GM21367 (cell line): ENCODE measurements around the gene ADRM1.

Source experiments
- ATAC-seq: cut with Tn5 transposase; IDR thresholded peaks from one replicate; pipeline ENCODE4 v1.9.1; 2021; ENCODE audit not compliant: unreplicated experiment

ADRM1 gene

DNA sequence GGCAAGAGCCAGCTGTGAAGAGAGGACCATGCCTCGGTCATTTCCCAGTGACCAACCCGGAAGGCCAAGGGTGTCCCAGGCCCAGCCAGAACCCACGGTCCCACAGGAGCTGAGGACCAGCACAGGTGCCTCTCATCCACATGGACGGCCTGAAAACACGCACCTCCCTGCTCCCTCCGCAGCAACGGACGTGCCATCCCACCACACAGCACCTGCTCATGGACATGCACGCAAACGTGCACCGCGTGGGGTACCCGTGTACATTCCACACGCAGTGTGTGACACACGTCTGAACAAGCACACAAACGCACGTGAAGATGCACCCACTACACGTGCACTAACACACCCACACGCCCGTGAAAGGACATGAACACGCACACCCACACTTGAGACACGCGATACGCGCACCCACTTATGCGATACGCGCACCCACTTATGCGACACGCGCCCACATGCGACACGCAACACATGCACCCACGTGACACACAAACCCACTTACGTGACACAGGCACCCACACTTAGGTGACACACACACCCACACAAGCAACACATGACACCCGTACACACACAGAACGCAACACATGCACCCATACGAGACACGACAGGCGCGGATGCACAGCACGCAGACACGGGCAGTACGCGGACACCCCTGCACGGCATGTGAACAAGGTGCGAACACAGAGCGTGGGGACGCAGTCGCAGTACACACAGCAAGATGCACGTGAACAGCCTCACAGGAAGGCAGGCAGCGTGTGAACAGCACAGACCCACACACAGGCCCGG lies 34.2 kb downstream of the ADRM1 start:
- ATAC-seq, result no peak

DNA sequence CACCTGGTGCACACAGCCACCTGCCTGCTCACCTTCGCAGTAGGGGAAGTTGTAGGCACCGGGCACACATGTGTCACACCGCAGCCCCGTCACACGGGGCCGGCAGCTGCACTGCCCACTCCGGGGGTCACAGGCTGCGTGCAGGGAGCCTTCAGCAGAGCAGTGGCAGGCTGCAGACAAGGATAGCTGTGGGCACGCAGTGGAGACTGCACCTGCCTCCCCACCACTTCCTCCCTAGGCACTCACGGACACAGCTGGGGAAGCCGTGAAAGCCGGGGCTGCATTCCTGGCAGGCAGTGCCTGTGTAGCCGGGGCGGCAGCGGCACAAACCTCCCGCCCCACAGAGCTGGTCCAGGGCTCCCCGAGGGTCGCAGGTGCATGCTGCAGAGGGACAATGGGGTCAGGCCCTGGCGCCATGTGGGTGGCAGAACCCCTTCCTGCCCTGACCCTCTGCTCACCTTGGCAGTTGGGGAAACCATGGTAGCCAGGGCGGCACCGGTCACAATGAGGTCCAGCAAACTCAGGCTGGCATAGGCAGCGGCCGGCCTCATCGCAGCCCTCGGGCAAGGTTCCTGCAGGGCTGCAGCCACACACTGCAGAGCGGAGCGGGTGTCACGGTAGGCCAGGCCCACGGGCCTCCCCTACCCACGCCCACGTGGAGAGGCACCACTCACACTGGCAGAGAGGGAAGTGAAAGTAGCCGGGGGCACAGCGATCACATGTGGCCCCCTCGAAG lies 34.9 kb downstream of the ADRM1 start:
- ATAC-seq, result no peak

DNA sequence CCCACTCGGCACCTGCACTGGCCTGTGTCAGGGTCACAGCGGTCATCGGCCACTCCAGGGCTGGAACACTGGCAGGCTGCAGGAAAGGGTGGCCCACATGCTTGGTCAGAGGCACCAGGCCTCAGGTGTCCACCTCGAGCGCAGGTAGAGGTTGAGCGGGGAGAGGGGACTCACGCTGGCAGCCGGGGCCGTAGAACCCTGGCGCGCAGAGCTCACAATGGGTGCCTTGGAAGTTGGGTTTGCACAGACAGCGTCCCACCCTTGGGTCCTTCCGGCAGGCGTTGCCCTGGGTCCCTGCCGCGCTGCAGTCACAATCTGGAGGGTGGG lies 35.5 kb downstream of the ADRM1 start:
- no peak for ATAC-seq

DNA sequence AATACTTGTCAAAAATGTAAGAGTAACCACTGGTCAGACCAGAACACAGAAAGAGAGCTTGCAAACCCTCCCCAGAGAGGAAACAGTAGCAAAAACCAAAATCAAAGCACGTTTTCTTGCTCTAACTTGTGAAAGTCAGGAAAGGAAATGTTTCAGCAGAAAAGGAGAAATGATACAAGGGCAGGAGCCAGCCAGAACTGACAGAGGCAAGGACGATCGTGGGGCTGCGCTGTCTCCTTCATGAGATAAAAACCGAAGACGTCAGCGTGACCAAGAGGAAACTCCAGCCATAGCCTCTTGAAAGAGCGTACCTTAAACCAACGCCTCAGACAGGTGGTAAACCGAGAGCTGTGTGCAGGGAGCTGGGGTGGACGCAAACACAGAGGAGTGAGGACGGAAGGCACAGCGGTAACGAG lies 36.9 kb downstream of the ADRM1 start:
- ATAC-seq, result peak; percentile 72

DNA sequence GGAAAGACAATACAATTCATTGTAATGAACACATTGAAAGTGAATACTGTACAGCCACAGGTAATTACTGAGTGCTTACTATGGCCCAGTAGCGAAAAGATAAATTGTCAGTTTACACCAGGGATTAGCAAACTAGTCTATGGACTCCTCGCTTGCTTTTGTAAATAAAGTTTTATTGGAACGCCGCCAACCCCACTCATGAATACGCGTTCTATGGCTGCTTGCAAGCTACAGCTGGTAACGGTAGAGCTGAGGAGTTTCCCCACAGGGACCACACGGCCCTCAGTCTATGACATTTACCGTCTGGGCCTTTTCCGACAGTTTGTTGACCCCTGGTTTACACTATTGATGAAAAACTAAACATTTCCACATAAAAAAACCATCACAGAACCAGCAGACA lies 40.1 kb downstream of the ADRM1 start:
- no peak for ATAC-seq

DNA sequence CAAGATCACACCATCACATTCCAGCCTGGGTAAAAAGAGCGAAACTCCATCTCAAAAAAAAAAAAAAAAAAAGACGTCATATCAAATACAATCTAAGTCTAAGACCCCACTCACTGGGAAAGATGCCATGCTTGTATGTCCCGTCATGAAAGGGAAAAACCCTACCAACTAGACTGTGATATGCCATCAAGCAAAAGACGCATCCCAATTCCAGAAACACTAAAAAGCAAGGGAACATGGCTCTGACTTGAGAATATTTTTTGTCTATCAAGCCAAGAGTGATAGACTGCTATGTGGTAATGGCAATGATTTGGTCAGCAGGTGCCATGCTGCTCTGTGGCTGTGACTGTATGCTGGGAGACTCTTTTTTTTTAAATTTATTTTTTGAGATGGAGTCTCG lies 41.3 kb downstream of the ADRM1 start:
- no peak for ATAC-seq

DNA sequence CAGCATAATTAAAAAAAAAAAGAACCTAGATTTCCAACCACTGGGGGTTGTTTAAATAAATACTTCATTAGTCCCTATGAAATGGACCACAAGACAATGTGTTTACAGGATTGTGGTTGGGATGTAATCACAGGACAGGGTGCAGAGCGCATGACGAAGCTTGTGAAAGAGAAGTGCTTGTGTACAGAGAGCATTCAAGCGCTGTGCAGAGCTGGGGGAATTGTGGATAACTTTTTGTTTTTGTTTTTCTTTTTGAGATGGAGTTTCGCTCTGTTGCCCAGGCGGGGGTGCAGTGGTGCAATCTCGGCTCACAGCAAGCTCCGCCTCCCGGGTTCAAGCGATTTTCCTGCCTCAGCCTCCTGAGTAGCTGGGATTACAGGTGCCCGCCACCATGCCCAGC lies 42.0 kb downstream of the ADRM1 start:
- ATAC-seq, result no peak

DNA sequence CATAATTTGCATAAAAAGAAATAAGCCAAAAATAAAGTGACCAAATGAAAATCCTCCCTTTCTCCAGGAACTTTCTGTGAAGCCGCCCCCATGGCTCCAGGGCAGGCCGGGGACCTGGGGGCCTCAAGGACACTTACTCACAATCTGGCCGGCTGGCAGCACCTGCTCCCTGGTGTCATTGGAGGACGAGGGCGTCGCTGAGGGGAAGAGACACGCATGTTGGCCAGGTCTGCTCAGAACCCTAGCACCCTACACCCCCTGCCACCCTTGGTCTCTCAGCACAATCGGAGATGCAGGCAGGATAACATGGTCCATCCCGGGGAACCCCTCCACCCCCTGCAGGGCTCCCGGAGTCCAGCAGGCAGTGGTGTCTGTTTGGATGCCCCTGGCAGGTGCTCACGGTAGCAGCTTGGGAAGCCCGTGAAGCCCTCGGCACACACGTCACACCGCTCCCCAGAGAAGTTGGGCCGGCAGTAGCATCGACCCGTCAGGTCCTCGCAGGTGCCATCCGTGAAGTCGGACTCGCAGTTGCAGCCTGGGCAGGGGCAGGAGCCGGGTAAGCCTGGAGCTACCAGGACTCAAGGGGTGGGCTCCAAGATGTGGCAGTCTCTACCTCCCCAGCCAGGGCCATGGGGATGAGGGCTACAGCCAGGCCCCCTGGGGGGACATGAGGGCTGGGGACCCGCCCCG lies 43.0 kb downstream of the ADRM1 start:
- ATAC-seq, result no peak

DNA sequence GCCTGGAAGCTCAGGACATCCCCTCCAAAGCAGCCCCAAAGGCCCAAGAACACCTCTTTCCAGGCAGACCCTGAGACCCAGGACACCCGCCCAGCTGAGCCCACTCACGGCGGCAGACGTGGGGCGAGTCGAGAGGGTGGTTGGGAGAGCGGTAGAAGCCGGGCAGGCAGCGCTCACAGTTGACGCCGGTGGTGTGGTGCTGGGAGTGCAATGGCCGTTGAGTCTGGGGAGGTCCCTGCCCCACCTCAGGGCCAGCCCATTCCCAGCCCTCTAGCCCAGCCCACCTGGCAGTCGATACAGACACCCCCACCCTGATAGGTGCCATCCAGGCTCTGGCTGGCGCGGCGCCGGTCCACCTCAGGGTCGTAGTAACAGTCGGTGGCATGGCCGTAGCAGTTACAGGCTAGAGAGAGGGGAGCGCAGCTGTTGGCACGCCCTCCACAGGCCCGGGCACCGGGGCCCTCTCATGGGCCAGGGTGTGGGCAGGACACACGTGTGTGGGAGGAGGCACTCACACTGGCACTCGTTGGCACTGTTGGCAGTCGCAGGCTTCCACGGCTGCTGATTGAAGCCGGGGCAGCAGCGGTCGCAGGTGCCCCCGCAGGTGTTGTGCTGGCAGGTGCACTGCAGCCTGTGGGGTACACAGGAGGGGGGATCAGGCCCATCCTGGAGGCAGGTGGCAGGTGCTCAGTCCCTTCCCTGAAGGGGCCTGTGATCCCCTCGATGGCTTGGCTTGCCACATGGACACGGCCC lies 43.8 kb downstream of the ADRM1 start:
- no peak for ATAC-seq

DNA sequence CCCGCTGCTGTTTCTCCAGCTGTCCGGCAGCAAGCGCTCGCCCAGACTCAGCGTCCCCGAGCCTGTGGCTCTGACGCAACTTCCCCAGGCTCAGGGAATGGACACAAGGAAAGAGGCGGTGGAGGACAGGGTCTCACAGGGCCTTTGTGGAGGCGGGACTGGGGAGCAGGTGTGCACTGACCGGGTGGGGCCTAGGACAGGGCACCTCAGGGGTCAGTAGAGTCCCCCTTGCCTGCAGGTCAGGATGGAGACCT lies 44.3 kb downstream of the ADRM1 start:
- ATAC-seq, result no peak

DNA sequence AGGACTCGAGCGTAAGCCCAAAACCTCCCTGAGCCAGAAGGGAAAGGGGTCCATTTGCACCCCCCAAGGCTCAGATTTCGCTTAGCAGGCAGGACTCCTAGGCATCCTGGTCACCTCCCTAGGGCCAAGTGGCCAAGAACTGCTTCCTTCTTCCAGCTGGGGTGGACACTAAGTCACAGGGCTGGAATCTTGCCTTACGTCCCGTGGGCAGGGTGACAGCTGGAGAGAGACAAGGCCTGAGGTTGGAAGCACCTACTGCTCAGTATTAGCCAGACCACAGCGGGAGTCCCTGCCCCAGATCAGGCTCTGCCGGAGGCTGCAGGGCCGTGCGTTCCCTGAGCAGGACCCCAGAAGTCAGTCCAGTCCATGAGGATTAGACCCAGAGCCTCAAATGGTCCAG lies 44.6 kb downstream of the ADRM1 start:
- no peak for ATAC-seq

DNA sequence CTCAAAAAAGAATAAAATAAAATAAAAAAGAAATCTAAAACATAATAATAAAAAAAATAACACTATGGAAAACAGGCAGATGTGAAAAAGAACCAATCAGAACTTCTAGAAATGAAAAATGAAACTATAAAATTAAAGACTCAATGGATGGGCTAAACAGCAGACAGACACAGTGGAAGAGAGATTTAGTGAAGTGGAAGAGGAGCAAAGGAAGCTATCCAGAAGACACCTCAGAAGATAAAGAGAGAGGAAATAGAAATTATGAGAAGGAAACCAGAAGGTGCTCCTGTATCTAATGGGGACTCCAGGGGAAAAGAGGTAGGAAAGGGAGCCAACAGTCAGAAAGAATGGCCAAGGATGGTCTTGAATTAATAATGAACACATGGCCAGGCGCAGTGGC lies 45.8 kb downstream of the ADRM1 start:
- ATAC-seq, result no peak

DNA sequence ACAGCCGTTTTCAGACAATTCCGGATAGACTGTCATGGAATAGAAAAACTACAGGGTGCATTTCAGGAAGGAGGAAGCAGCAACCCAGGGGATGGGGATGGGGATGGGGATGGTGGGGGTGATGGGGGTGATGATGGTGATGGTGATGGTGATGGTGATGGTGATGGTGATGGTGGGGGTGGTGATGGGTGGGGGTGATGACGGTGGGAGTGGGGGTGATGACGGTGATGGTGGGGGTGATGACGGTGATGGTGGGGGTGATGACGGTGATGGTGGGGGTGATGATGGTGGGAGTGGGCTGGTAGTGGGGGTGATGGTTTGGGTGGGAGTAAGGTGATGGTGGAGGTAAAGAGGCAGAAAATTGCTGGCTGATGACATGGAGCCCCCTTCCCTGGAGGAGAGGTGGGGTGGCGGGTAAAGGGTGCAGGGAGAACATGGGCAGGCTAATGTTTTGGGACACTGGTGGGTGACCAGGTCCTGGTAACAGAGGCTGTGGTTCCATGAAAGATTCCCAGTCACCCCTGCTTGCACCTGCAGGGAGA lies 46.8 kb downstream of the ADRM1 start:
- ATAC-seq, result no peak

DNA sequence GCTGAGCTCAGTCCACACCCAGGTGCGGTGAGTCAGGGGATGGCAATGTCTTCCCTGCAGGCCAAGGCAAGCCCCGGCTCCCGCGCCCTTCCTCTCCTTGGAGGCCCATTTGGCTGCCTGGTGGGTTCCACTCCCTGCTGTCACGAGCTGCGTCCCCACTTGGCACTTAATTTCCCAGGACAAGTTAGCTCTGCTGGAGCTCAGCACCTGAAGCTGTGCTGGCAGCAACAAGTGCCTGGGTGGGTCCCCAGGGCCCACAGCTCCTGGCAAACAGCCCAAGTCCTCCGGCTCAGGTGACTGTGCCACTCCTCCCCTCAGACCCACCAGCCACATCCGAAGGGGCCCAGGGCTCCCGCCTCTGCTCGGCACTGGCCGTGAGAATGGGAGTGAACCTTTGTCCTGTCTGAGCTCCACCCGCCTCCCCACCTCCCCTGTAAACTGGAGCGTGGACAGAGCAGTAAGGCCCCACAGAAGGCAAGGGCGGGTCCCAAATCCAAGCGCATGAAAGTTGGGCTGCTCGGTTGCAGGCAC lies 47.4 kb downstream of the ADRM1 start:
- no peak for ATAC-seq

DNA sequence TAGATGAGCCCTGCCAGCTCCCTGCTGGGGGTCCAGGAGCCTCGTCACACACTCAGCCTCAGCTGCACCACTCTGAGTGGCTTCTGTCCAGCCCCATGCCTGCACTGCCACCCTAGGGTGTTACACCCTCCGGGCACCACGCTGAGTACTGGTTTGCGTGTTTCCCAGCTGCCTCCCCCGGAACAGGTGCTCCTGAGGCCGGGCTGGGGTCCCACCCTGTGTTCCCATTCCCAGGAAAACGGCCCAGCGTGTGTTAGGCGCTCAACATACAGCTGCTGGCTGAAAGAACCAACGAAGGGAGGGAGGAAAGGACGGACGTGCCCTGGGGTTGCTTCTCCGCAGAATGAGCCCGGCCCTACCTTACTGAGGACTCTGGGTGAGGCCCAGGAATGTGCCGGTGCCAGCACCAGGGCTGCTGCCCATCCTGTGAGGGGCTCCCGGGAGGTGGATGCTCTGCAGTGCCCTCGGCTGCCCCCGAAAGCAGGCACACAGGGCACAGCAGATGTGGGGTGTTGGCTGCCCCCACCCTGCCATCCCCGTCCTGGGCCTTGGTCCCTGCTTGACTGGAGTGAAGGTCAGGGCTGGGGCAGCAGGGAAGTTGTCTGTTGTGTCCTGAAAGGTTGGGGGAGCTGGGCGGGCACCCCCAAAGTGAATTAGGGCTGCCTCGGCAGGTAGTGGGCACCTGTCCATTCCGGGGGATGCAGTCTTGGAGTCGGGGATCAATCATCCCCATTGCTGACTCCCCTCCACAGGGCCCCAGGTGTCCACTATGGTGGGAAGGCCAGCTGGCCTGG lies 48.0 kb downstream of the ADRM1 start:
- ATAC-seq, result no peak

DNA sequence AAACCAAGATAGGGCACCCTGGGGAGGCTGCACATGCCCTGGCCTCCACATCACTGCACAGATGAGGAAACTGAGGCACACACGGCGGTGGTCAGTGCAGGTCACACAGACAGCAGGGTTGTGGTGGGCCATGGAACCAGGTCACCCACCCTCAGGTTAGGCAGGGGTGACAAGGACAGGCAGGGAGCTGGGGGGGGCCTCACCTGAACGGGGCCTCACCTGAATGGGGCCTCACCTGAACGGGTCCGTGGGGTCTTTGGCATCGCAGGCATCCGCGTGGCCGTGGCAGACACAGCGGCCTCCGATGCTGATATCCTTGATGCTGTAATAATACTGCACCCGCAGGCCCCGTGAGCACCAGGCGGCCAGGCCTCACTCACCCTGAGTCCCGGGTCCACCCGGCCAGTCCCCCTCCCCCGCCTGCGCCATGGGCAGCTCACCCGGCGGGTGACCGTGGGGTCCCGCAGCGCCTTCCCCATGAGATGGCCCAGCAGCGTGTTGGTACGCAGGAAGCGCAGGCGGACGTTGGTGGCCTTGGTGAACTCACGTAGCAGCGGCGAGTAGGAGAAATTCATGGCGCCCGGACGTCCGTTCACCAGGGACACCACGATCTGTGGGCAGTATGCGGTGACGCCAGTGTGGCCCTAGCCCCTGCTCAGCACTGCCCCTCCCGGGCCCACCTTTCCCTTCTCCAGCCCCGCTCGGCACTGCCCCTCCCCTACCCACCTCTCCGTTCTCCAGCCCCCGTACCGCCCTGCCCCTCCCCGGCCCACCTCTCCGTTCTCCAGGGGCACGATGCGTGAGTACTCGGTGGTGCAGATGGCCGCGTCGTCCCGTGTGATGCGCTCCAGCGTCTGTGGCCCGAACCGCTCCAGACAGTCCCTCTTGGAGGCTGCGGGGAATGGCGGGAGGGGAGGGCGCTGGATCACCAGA lies 48.9 kb downstream of the ADRM1 start:
- ATAC-seq, result no peak

DNA sequence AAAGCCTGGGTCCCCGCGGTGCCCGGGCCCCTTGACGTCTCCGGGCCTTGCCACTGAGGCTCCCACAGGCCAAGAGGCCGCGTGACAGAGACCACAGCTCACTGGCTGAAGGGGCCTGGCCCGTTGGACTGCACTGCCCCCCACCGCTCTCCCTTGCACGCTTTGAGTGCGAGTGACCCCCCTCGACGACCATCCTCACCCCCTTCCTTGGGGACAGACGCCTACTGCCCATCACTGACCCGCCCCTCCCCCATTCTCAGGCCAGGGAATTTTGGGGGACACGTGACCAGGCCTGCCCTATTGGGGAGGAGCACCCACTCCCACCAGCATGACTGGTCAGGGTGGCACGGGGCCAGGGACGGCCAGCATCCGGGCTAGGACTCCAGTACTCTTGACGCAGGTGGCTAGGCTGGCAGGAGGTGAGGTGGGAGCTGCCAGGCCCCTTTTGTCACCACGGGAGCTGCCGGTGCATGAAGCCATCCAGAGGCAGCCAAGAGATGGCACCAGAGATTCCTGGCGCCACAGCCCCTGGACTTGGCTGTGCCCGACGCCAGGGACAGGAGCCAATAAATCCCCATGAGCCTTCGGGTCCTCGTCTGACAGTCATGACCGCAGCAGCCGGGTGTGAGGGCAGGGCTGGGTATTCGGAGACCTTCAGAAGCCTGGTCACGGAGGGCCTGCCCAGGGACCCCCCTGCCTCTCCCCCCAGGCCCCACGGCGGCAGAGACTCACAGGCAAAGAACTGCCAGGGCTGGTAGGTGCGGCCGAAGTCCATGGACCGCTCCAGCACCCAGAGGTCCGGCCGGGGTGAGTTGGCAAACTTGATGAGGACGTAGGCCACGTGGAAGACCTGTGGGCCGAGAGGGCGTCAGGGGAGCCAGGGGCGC lies 49.8 kb downstream of the ADRM1 start:
- ATAC-seq, result no peak

DNA sequence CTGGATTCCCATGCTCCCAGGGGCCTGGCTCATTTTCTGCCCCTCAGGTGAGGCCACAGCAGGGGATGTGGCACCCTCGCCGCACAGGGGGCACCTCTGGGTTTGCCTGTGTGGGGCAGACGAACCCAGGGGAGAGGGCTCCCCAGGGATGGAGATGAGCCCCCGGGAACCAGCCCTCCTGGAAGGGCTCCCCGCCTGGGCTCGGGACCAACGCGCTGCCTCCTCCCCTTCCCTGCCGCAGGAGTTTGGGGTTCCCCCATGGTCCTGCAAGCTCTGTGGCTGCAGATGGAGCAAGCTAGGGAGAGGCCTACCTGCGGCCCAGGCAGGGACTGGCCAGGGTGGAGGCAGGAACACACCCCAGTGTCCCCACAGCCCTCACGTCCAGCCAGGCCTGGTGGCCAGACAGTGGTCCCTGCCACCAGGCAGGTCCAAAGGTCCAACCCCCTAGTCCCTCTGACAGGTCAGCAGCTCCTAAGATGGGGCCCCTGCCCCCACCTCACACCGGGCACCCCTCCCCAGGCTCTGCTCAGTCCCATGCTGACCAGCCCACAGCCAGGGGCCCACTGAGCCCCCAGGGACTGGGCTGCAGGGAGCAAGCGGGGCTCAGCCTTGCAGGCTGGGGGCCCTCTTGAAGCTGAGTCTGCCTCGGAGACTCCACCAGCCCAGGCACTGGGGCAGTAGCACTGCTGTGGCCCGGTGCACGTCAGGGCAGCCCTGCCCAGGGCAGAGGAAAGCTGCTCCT lies 50.7 kb downstream of the ADRM1 start:
- no peak for ATAC-seq
